Liver (tissue), 9 donors: ENCODE results near the gene TRIM23. TPM values are rescaled to one million over a fixed set of nuclear protein-coding genes. Genes with fewer than 3 reads are reported as not detected.

Experiments
- DNase-seq: peaks from one replicate; pipeline ENCODE4 v3.0.0-alpha.2; 2017; ENCODE audit warnings: low spot score
- H3K27ac ChIP-seq, 2 donors: one replicate each; pipeline ENCODE4 v1.7.0; 2013; ENCODE audit warnings: inconsistent platforms in 2 of 2, low read length in 2 of 2, control low read depth in 1 of 2, low read depth in 1 of 2, mild to moderate bottlenecking in 1 of 2
- H3K27me3 ChIP-seq, 4 donors: one replicate each; pipeline versions ENCODE4 v1.6.1 to v1.7.0; 2013; ENCODE audit warnings: low read length in 3 of 4, inconsistent platforms in 1 of 4, mild to moderate bottlenecking in 1 of 4, moderate library complexity in 1 of 4; ENCODE audit not compliant: control insufficient read depth in 4 of 4, insufficient read depth in 4 of 4
- H3K36me3 ChIP-seq, 4 donors: one replicate each; pipeline versions ENCODE4 v1.6.1 to v1.7.0; 2013; ENCODE audit warnings: low read length in 3 of 4, mild to moderate bottlenecking in 3 of 4, low read depth in 1 of 4, moderate library complexity in 1 of 4; ENCODE audit not compliant: control insufficient read depth in 4 of 4, insufficient read depth in 3 of 4
- H3K4me1 ChIP-seq, 4 donors: one replicate each; pipeline versions ENCODE4 v1.6.1 to v1.7.0; 2013; ENCODE audit warnings: low read length in 3 of 4, mild to moderate bottlenecking in 3 of 4, moderate library complexity in 1 of 4; ENCODE audit not compliant: control insufficient read depth in 4 of 4, insufficient read depth in 4 of 4
- H3K4me3 ChIP-seq, 3 donors: one replicate each; pipeline versions ENCODE4 v1.6.1 to v1.7.0; 2013; ENCODE audit warnings: low read length in 3 of 3, control low read depth in 1 of 3, low read depth in 1 of 3, mild to moderate bottlenecking in 1 of 3
- H3K9ac ChIP-seq, 2 donors: one replicate each; pipeline ENCODE4 v1.7.0; 2013; ENCODE audit warnings: low read length in 2 of 2, mild to moderate bottlenecking in 2 of 2, moderate library complexity in 2 of 2, control low read depth in 1 of 2, low read depth in 1 of 2
- H3K9me3 ChIP-seq, 4 donors: one replicate each; pipeline versions ENCODE4 v1.6.1 to v1.7.0; 2013; ENCODE audit warnings: low read length in 3 of 4; ENCODE audit not compliant: control insufficient read depth in 4 of 4
- EGR1 ChIP-seq, 2 donors: IDR thresholded peaks; 2 replicates each; pipeline ENCODE4 v1.6.1; 2016 to 2018; ENCODE audit warnings: antibody characterized with exemption in 2 of 2, low read depth in 2 of 2
- FOXA1 ChIP-seq: IDR thresholded peaks from 2 replicates; pipeline ENCODE4 v1.6.1; 2016; ENCODE audit warnings: antibody characterized with exemption
- FOXA2 ChIP-seq: IDR thresholded peaks from 2 replicates; pipeline ENCODE4 v1.6.1; 2016; ENCODE audit warnings: antibody characterized with exemption
- GABPA ChIP-seq, 2 donors: IDR thresholded peaks in 1 of 2; conservative IDR thresholded peaks in 1 of 2; 2 replicates each; pipeline ENCODE4 v1.6.1; 2016; ENCODE audit warnings: antibody characterized with exemption in 2 of 2, mild to moderate bottlenecking in 1 of 2, moderate library complexity in 1 of 2
- HNF4A ChIP-seq, 2 donors: conservative IDR thresholded peaks; 2 replicates each; pipeline ENCODE4 v1.6.1; 2016; ENCODE audit warnings: antibody characterized with exemption in 2 of 2, mild to moderate bottlenecking in 2 of 2
- JUND ChIP-seq, 2 donors: IDR thresholded peaks; 2 replicates each; pipeline ENCODE4 v1.6.1; 2016; ENCODE audit warnings: antibody characterized with exemption in 2 of 2
- MAX ChIP-seq: IDR thresholded peaks from 2 replicates; pipeline ENCODE4 v1.6.1; 2016; ENCODE audit warnings: antibody characterized with exemption
- NR2F2 ChIP-seq: IDR thresholded peaks from 2 replicates; pipeline ENCODE4 v1.6.1; 2016; ENCODE audit warnings: antibody characterized with exemption
- RAD21 ChIP-seq, 2 donors: IDR thresholded peaks; 2 replicates each; pipeline ENCODE4 v1.6.1; 2016; ENCODE audit warnings: antibody characterized with exemption in 2 of 2, mild to moderate bottlenecking in 2 of 2
- RXRA ChIP-seq, 2 donors: IDR thresholded peaks; 2 replicates each; pipeline ENCODE4 v1.6.1; 2017 to 2018; ENCODE audit warnings: antibody characterized with exemption in 2 of 2, mild to moderate bottlenecking in 1 of 2
- SP1 ChIP-seq: IDR thresholded peaks from 2 replicates; pipeline ENCODE4 v1.6.1; 2018; ENCODE audit warnings: antibody characterized with exemption, mild to moderate bottlenecking
- TAF1 ChIP-seq: conservative IDR thresholded peaks from 2 replicates; pipeline ENCODE4 v1.6.1; 2016; ENCODE audit warnings: antibody characterized with exemption, mild to moderate bottlenecking
- YY1 ChIP-seq: IDR thresholded peaks from 2 replicates; pipeline ENCODE4 v1.6.1; 2016; ENCODE audit warnings: antibody characterized with exemption, mild to moderate bottlenecking
- ZBTB33 ChIP-seq: IDR thresholded peaks from 2 replicates; pipeline ENCODE4 v1.6.1; 2016; ENCODE audit warnings: antibody characterized with exemption
- WGBS: extraction: QIAGEN DNeasy Blood & Tissue Kit; methylation state at CpG from one replicate; pipeline ENCODE4 v1.1.7; 2013; 5-methylcytosine and 5-hydroxymethylcytosine counted together
- polyA plus RNA-seq, 2 donors: library from polyadenylated mRNA; stranded (reverse) in 1 of 2; unstranded in 1 of 2; fragments of 200-250 nt in 1 of 2; fragments of >200 nt in 1 of 2; fragmentation: Nextera tagmentation in 1 of 2; extraction: Ambion mirVana in 1 of 2; gene quantifications; one replicate each; pipeline versions ENCODE4 v1.2.1 to v1.2.3, GENCODE V29; 2013 to 2015
- total RNA-seq, 2 donors: library from RNA; depleted of rRNA; stranded (reverse); fragments of >200 nt; gene quantifications; one replicate each; pipeline ENCODE4 v1.2.3, GENCODE V29; 2014
- TF ChIP-seq, protein P1 (sequence below): IDR thresholded peaks from 2 replicates; pipeline ENCODE4 v1.6.1; 2016; ENCODE audit warnings: antibody characterized with exemption
- TF ChIP-seq, protein P2 (sequence below): fragments of 150-350 bp; IDR thresholded peaks from 2 replicates; pipeline ENCODE4 v1.5.1; 2017; ENCODE audit warnings: improper control_type of control experiment, low read depth, low read length; ENCODE audit not compliant: missing input control
- donor health status: healthy.
- donor health status: healthy.
- donor health status: healthy.
- donor health status: healthy.
- donor health status: healthy.

TRIM23 gene
- total and polyA plus RNA-seq, 4 donors: 3.1 to 25.0 (median 9.1) TPM

GRCh38 chr5:65577141-65577540 is 47.0 kb downstream of the TRIM23 start (continued):
- TF ChIP-seq, protein P1, sequence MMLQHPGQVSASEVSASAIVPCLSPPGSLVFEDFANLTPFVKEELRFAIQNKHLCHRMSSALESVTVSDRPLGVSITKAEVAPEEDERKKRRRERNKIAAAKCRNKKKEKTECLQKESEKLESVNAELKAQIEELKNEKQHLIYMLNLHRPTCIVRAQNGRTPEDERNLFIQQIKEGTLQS: no peak
- TF ChIP-seq, protein P2, sequence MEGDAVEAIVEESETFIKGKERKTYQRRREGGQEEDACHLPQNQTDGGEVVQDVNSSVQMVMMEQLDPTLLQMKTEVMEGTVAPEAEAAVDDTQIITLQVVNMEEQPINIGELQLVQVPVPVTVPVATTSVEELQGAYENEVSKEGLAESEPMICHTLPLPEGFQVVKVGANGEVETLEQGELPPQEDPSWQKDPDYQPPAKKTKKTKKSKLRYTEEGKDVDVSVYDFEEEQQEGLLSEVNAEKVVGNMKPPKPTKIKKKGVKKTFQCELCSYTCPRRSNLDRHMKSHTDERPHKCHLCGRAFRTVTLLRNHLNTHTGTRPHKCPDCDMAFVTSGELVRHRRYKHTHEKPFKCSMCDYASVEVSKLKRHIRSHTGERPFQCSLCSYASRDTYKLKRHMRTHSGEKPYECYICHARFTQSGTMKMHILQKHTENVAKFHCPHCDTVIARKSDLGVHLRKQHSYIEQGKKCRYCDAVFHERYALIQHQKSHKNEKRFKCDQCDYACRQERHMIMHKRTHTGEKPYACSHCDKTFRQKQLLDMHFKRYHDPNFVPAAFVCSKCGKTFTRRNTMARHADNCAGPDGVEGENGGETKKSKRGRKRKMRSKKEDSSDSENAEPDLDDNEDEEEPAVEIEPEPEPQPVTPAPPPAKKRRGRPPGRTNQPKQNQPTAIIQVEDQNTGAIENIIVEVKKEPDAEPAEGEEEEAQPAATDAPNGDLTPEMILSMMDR: no peak

- H3K9ac ChIP-seq: no peak overlapping the region
- H3K27ac ChIP-seq: no peak overlapping the region
- peaks cover 0 to 22% (median 10%) of the 10 kb centered on the region in 4 donors for H3K36me3 ChIP-seq
- no peak overlapping the region for H3K4me3 ChIP-seq
- WGBS: 94% methylated on average over 2 of the region's 2 CpGs
- no peaks in the 10 kb centered on the region for H3K9me3 ChIP-seq
- H3K27me3 ChIP-seq: no peaks in the 10 kb centered on the region
- no peak for TF ChIP-seq YY1
- TF ChIP-seq JUND (IDR thresholded peaks at IDR 0.05): no peak
- TF ChIP-seq MAX: no peak
- no peak for TF ChIP-seq HNF4A (conservative IDR thresholded peaks at IDR 0.05)
- no peak for TF ChIP-seq EGR1 (IDR thresholded peaks at IDR 0.05; ENCODE audit: low read depth in 2 of 2)
- no peak for TF ChIP-seq TAF1
- TF ChIP-seq FOXA1: no peak
- TF ChIP-seq, protein P1: no peak
- TF ChIP-seq RXRA (IDR thresholded peaks at IDR 0.05): no peak
- no peak for TF ChIP-seq NR2F2
- TF ChIP-seq SP1: no peak
- no peak for TF ChIP-seq ZBTB33
- TF ChIP-seq, protein P2: no peak
- no peak for TF ChIP-seq RAD21 (IDR thresholded peaks at IDR 0.05)
- no peak for TF ChIP-seq FOXA2
- TF ChIP-seq GABPA (IDR thresholded peaks at IDR 0.05 in 1 of 2, conservative IDR thresholded peaks at IDR 0.05 in 1 of 2): no peak
- H3K4me1 ChIP-seq: no peaks in the 10 kb centered on the region
- DNase-seq: no peak
Observed at GRCh38 chr5:65570598-65571226, 53.4 kb downstream of the TRIM23 start.
